NCI-H82 treated with DMSO at 0.1 percent for 48 hours (cell line): ENCODE data around the gene ZNF841.
"Not testable (repeated sequence)": the region's sequence is repeated elsewhere in the genome, so short reads cannot be mapped to it uniquely, and the experiment has no call there.

Source experiments
- DNase-seq: peaks from one replicate; lab custom pipeline; 2025; ENCODE audit not compliant: unreplicated experiment; lab: John Stamatoyannopoulos, UW

The ZNF841 gene

DNA sequence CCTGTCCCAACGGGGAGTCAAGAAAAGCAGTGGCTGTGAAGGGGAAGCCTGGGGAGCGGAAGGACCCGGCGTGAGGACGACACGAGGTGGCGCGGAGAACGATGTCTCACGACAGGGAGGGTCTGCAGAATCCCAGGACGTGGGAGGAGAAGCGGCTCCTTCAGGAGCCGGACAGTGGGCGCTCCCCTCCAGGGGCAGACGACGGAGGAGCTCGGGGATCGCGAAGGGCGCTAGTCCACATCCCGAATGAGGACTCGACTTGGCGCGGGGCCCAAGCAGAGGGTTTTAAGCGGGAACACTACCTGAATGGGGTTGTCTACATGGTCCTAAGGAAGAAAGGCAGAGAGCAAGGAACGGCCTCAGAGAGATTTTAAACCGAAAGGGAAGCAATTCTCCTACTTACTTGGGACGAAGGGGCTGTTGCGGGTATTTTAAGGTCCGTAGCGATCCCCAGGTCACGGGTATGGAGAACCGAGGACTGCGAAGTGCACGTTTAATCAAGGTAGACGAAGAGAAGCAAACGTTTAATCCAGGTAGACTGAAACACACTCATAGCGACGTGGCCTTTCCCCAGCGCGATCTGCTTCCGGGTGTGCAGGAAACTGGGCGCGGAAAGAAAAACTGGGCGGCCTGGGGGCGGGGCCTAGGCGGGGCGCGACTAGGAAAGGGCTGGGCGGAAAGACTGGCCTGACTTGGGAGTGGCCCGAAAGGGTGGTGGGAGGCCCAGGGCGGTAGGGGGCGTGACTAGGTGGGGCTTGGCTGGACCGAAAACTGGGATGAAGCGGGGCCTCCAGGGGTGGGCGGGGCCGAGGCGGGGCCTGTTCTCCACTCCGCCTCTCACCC, at the start of gene ZNF841:
Gene ZNF841, minus strand, starts transcription at position 594 of the 843 bp plus-strand sequence. CDS start 10,964 bp downstream, outside the sequence.
- peak; percentile 84 for DNase-seq

DNA sequence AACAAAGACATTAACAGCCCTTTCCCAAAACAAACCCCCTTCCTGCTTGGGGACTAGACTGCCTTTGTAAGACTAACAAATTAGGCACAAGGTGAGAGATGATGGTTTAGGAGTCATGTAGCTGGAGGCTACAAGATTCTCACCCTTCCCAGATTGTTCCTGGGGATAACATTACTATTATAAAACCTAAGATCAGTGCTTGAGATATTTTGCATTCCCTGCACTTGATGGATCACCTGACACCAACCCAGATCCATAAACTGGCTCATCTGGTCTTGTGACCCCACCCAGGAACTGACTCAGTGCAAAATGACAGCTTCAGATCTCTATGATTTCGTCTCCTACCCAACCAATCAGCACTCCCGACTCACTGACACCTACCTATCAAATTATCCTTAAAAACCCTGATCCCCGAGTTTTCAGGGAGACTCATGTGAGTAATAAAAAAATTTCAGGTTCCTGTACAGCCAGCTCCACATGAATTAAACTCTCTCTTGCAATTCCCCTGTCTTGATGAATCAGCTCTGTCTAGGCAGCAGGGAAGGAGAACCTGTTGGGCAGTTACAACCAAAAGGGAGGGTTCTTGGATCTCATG, 46.5 kb upstream of the ZNF841 start:
- DNase-seq: no peak

DNA sequence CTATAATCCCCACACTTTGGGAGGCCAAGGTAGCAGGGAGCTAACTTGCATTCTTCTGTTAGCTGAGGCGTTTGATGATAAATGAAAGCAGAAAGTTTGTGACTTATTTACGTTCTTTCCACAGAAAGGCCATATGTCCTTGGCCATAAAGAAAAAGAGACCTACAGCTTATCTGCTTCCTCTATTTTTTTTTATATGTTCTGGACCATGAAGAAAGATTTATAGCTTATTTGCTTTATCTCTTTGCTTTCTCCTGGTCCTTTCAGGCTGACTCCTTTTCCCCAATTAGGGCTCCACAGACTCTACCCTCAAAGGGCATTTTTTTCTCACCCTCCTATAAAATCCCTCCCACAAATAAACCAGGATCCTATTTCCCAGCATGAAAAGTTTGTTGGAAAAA, 45.6 kb upstream of the ZNF841 start:
- DNase-seq: no peak

DNA sequence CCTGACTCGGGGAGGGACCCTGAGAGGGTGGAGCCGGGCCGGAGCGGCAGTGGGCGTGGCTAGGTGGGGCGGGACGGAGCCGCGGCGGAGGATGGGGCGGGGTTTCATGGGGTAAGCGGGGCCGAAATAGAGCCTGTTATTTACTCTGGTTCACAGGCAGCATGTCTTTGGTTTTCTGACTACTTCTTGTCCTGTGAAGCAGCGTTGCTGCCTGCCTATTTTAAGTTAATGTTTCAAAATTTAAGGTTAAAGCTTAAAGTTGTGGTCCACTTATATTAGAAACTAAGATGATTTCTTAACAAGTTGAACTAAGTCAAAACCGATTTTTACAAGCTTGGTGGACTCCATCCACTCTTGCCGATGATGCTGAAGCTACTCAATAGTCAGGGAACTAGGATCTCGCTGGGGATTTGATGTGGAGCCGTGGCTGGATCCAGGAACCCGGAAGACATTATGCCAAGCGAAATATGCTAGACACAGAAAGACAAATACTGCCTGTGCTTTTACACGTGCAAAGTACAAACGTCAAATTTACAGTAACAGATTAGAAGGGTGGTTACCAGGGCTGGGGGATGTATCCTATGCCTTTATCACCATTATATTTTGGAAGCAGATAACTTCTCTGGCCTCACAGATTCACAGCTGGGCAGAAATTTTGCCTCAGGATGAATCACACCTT, 44.6 kb upstream of the ZNF841 start:
- no peak for DNase-seq

DNA sequence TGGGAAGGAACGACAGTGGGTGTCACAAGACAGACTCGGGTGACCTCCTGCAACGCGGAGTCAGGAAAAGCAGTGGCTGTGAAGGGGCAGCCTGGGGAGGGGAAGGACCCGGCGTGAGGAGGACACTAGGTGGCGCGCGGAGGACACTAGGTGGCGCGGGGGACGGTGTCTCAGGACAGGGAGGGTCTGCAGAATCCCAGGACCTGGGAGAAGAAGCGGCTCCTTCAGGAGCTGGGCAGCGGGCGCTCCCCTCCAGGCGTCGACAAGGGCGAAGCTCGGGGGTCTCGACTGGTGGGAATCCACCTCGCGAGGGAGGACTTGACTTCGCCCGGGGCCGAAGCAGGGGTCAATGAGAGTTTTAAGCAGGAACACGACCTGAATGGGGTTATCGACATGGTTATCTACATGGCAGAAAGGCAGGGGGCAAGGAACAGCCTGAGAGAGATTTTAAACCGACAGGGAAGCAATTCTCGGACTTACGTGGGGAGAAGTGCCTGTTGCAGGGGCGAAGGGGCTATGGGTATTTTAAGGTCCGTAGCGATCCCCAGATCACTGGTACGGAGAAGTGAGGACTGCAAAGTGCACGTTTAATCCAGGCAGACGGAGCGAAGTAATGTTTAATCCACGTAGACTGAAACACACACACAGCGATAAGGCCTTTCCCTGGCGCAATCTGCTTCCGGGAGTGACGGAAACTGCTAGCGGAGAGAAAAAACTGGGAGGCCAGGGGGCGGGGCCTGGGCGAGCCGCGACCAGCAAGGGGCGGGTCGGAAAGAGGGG, 43.9 kb upstream of the ZNF841 start, which contains the start of gene ZNF616:
Gene ZNF616, minus strand, starts transcription at position 687 of the 780 bp plus-strand sequence. CDS start 9,426 bp downstream, outside the sequence.
- DNase-seq: peak; percentile 85

DNA sequence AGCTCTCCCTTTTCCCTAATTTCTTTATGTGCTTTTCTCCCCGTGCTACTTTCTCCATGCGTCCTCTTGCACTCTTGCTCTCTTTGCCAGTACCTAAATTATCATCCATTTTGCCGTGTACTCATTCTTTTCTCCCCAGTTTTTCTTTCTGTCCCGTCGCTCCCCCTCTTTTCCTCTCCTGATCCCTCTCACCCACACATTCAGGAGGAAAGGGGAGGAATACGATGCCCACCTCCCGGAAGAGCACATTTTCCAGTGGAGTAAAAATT, 43.4 kb upstream of the ZNF841 start:
- no peak for DNase-seq

DNA sequence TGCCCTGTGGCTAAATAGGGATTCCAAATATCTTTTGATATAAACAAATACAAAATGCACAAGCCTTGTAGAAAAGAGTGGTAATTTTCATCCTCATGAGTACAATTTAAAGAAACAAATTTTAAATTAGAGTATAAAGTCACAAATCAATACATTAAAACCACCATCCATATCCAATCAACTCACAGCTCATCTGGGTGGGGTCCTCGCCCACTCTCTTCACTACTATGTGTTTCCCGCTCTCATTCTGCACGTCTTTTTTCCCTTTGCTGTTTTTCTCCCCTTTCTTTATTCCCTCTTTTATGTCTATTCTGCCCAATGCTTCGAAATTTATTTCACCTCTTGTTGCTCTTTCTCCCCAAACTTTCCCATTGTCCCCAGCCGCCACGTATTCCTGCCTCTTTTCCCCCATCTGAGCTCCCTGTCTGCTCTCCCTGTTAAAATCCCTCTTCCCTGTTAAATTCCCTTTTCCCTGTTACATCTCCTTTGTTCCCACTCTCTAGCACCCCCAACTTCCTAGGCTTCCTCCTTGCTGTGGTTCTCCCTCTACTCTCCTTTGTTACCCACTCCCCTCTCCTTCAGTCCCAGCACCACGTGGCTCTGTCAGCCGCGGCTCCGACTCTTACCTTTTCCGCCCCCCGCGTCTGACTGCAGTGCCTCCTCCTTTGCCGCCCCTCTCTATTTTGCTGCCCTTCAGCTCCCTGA, 42.9 kb upstream of the ZNF841 start:
- peak; percentile 23 for DNase-seq

DNA sequence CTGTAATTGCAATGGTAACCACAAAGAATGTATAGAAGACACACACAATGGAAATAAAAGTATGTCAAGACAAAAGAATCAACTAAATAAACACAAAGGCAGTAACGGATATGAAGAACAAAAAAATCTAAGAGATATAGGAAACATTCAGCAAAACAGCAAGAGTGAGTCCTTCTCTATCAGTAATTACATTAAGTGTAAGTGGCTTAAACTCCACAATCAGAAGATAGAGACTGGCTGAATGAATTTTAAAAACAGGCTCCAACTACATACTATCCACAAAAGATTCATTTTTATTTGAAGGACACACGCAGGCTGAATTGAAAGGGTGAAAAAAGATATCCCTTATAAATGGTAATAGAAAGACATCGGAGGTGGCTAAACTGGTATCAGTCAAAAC, 24.7 kb upstream of the ZNF841 start:
- DNase-seq: no peak

DNA sequence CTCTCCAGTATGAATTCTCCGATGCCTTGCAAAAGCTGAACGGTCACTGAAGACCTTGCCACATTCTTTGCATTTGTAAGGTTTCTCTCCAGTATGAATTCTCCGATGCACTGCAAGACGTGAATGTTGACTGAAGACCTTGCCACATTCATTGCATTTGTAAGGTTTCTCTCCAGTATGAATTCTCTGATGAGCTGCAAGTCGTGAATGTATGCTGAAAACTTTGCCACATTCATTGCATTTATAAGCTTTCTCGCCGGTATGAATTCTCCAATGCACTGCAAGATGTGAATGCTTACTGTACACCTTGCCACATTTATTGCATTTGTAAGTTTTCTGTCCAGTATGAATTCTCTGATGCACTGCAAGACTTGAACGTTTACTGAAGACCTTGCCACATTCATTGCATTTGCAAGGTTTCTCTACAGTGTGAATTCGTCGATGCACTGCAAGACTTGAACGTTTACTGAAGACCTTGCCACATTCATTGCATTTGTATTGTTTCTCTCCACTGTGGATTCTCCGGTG, 20.0 kb upstream of the ZNF841 start:
- DNase-seq: no peak

DNA sequence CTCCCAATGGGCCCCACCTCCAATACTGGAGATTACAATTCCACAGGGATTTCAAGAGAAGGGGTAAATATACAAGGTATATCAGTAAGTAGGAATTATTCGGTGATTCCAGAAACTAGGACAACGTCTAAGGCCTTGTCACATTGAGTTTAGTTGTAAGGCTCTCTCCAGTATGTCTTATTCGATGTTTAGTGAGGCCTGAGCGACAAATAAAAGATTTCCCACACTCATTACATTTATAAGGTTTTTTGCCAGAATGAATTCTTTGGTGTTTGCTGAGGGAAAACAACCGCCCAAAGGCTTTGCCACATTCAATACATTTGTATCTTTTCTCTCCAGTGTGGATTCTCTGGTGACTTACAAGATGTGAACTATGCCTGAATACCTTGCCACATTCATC, 19.1 kb upstream of the ZNF841 start:
- DNase-seq: no peak

DNA sequence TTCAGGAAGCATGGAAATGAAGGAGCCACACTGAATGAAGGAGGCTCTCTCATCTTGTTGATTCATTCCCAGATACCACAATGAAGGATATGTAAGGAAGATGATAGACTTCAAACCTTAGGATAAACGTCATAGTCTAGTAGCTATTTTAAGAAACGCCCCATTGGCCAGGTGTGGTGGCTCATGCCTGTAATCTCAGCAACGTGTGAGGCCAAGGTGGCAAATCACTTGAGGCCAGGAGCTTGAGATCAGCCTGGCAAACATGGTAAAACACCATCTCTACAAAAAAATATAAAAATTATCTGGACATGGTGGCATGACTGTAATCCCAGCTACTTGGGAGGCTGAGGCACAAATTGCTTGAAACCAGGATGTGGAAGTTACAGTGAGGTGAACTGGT, 17.1 kb upstream of the ZNF841 start:
- no peak for DNase-seq

DNA sequence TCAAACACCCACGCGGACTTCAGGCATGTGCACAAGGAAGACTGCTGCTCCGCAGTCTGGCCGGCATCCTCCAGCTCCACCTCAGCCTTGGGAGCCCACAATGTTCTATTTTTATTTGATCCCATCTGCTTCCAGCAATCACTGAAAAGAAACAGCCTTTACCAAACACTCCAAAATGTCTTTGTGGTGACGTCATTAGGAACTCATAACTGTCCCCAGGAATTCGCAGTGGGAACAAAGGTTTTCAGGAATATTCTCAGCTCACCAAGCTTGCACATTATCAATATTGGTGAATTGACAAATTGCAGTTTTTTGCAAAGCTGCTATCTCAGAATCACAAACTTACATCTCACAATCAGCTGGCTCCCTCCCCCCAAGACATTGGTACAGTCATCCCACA, 15.2 kb upstream of the ZNF841 start:
- no peak for DNase-seq

DNA sequence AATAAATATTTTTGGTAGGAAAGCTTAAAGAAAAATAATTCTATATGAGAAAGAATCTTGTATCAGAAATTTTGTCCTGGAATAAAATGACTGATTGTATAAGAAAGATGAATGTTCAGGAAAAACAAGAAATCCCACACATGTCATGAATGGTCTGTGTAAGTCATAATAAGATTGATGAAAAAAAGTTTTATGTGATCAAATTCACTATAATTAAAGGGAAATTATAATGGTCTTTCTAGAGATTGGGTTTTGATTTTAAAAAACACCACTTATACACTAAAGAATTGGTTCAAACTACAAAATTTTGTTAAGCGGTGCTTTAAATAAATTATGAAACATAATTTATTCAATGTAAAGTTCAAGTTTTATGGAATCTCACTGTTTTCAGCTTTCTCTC, 7.2 kb upstream of the ZNF841 start:
- no peak for DNase-seq

DNA sequence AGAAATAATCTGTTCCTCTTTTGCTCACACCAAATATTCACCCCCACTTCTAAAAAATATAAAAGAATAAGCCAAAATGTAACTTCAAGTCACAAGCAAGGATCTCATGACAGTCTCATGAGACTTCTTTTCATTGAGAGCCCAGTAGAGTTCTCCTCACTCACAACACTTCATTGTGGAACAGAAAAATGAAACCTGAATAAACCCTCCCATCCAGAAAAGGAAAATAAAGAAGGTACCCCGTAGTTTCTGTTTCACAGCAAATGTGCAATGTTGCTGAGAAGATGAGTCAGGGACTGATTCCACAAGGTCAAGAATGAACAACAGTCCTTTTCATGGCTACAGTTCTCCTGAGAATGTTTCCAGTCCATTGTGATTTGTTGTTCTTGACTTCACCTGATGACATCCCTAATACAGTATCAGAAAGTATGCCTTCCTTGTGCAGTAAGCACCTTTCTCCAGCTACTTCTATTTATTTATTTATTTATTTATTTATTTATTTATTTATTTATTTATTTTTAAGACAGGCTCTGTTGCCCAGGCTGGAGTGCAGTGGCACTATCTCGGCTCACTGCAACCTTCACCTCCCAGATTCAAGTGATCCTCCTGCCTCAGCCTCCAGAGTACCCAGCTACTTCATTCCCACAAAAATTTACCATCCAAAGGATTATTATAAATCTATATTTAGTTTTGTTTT, 6.4 kb upstream of the ZNF841 start:
- no peak for DNase-seq

DNA sequence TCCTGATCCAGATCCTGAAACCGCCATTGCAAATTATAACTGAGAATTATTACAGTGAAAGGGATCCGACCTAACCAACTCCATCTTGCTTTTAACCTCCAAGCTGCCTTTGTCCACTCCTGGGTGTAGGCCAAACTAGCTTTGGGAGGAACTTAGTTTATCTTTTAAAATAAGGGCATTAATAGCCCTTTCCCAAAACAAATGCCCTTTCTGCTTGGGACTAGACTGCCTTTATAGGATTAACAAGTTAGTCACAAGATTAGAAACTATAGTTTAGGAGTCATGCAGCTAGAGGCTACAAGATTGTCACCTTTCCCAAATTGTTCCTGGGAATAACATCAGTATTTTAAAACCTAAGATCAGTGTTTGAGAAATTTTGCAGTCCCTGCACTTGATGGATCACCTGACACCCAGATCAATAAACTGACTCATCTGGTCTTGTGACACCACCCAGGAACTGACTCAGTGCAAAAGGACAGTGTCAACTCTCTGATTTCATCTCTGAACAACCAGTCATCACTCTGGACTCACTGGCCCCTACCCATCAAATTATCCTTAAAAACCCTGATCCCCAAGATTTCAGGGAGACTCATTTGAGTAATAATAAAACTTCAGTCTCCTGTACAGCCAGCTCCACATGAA, 4.1 kb upstream of the ZNF841 start:
- no peak for DNase-seq

DNA sequence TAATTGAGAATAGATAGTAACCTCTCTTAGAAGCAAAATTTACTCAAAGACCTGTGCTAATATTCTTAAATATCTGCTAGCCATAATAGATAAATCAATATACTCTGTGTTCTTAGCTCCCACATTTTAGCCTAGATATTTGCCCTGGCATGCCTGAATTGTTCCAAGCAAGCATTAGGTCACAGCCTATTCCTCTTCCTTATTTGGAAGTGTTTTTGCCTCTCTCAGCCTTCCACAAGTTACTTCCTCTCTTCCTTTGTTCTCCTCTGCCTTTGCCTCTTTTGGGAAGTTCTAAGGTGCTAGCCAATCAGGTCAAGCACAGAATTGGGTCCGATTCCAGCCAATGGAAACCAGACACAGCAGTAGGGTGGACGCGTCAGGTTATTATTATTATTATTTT, 851 bp upstream of the ZNF841 start:
- not testable (repeated sequence) for DNase-seq

DNA sequence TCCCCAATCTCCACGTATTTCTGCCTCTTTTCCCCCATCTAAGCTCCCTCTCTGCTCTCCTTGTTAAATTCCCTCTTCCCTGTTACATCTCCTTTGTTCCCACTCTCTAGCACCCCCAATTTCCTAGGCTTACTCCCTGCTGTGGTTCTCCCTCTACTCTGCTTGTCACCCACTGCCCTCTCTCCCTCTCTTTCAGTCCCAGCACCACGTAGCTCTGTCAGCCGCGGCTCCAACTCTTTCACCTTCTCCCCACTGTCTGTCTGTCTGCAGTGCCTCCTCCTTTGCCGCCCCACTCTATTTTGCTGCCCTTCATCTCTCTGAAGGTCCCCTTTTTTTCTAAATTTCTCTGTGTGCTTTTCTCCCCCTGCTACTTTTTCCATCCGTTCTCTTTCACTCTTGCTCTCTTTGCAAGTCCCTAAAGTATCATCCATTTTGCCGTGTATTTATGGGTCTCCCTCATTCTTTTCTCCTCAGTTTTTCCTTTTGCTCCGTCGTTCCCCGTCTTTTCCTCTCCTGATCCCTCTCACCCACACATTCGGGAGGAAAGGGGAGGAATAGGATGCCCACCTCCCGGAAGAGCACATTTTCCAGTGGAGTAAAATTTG, 937 bp downstream of the ZNF841 start:
- DNase-seq: no peak

DNA sequence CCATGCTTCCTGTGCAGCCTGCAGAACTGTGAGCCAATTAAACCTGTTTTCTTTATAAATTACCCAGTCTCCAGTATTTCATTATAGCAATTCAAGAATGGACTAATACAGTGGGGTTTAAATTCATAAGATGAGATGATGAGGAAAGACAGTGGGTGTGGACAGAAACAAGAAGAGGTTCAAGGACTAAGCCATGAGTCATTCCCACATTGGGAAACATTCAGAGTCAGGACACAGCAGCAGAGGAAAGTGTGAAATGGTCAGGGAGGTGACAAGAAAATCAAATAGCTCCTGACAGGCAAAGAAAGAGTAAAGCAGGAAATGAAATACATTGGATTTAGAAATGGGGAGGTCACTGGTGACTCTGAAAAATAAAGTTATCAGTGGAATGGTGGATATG, 9.1 kb downstream of the ZNF841 start:
- no peak for DNase-seq

DNA sequence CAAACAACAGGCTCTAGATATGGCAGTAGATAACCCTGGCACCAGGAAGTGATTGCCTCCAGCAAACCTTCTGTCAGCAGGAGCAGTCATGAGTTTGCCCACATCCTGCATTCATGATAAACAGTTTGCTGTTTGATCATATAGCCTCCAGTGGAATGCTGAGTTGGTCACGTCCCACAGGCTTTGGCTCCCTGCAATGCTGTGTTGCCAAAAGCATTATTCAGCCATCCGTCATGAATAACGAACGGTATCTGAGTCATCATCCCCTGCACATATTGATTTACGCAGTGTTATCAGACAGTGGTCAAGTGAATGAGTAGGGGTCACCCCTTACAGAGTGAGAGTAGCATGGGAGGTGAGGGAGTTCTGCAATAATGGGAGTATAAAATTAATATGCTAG, 25.1 kb downstream of the ZNF841 start:
- DNase-seq: no peak
